ENCODE data around the gene SLC7A6.

The SLC7A6 gene

DNA sequence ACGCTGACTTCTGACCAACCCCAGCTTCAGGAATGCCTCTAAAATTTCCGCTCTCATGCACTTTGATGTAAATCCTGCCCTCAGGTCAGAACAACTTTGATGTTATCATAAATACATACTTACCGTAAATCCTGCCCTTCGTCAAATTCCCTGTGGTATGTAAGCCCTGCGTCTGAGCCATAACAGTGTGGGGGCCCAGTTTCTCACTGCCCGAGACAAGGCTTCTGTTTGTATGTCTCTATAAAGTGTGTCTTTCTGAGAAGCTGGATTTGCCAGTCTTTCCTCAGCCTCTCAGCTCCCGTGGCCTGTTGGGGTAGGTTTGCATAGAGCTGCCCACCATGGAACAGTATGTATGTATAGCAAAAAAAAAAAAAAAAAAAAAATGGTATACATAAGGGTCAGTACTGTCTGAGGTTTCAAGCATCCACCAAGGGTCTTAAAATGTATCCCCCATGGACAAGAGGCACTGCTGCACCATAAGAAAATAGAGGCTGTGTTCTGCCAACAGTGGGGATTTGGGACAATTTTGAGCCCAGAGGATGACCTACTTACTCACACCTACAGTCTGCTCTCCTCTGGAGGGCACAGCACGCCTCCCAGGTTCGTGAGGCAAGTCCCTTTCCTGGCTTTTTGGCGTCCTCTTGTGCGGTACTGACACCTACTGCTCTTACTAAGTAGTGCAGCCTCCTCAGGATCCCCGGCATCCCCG, 64.0 kb downstream of the SLC7A6 start:
- H3K36me3 ChIP-seq (ENCODE audit: insufficient read depth, low read length): no peaks in the 10 kb centered on the region; the same call in 1 of the 2 replicates
- H3K9me3 ChIP-seq (ENCODE audit: low read depth, low read length): no peaks in the 10 kb centered on the region
- TF ChIP-seq FOXP2 (optimal IDR thresholded peaks at IDR 0.05; ENCODE audit: control extremely low read depth, extremely low read length, insufficient read depth): no peak
- TF ChIP-seq EZH2 (IDR thresholded peaks at IDR 0.05): no peak
- no peak overlapping the region for H3K27ac ChIP-seq
- H3K4me3 ChIP-seq: no peak overlapping the region
- DNase-seq (ENCODE audit: low read depth, low spot score): no peak
- no peak overlapping the region for H3K9ac ChIP-seq (ENCODE audit: insufficient read length)

- H3K4me3 ChIP-seq: no peak overlapping the region
- H3K9ac ChIP-seq (ENCODE audit: insufficient read length): no peak overlapping the region
- DNase-seq (ENCODE audit: low read depth, low spot score): no peak
- TF ChIP-seq EZH2 (IDR thresholded peaks at IDR 0.05): no peak
- no peak for TF ChIP-seq POLR2AphosphoS5 (IDR thresholded peaks at IDR 0.05; ENCODE audit: borderline replicate concordance, low read depth, low read length)
- no peak for TF ChIP-seq FOXP2 (optimal IDR thresholded peaks at IDR 0.05; ENCODE audit: control extremely low read depth, extremely low read length, insufficient read depth)
- no peaks in the 10 kb centered on the region for H3K9me3 ChIP-seq (ENCODE audit: low read depth, low read length)
- H3K27ac ChIP-seq: no peak overlapping the region
- H3K36me3 ChIP-seq (ENCODE audit: insufficient read depth, low read length): no peaks in the 10 kb centered on the region; the same call in 1 of the 2 replicates
These were observed 64.6 kb downstream of the SLC7A6 start for GRCh38 chr16:68328860-68329390.

DNA sequence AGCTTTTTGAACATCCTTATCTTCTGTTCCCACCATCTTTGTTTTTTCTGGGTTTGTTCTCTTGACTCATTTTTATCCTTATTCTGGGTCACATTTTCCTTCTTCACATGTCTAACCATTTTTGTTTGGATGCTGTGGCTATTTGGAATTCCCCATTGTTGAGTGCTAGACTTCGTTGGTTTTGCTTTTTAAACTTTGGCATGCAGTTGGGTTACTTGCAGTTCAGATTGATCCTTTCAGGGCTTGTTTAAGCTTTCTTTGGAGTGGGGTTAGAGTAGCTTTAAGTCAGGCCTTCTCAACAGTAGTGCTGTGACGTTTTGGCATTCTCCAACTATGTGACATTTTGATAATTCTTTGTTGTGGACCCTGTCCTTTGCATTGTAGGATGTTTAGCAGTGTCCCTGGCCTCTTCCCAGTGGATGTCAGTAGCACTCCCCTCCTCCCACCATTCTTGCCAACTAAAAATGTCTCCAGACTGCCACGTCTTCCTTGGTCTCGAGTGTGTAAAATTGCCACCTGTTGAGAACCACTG, 67.6 kb downstream of the SLC7A6 start:
- H3K4me3 ChIP-seq: no peak overlapping the region
- TF ChIP-seq POLR2AphosphoS5 (IDR thresholded peaks at IDR 0.05; ENCODE audit: borderline replicate concordance, low read depth, low read length): no peak
- TF ChIP-seq EZH2 (IDR thresholded peaks at IDR 0.05): no peak
- TF ChIP-seq FOXP2 (optimal IDR thresholded peaks at IDR 0.05; ENCODE audit: control extremely low read depth, extremely low read length, insufficient read depth): no peak
- H3K36me3 ChIP-seq (ENCODE audit: insufficient read depth, low read length): no peaks in the 10 kb centered on the region
- no peak overlapping the region for H3K9ac ChIP-seq (ENCODE audit: insufficient read length)
- H3K27ac ChIP-seq: peak overlapping the region; percentile 62; the same call in 1 of the 2 replicates
- H3K9me3 ChIP-seq (ENCODE audit: low read depth, low read length): no peaks in the 10 kb centered on the region
- no peak for DNase-seq (ENCODE audit: low read depth, low spot score)

- Histone ChIP-seq H3K9ac (ENCODE audit: insufficient read length) (no peak overlapping the region), H3K9me3 (ENCODE audit: low read depth, low read length) (no peaks in the 10 kb centered on the region), H3K4me3 (no peak overlapping the region), H3K36me3 (ENCODE audit: insufficient read depth, low read length) (no peaks in the 10 kb centered on the region), H3K27ac (peak overlapping the region; percentile 62; the same call in 1 of the 2 replicates)
- DNase-seq (ENCODE audit: low read depth, low spot score): no peak
- TF ChIP-seq FOXP2 (optimal IDR thresholded peaks at IDR 0.05; ENCODE audit: control extremely low read depth, extremely low read length, insufficient read depth): no peak
- TF ChIP-seq POLR2AphosphoS5 (IDR thresholded peaks at IDR 0.05; ENCODE audit: borderline replicate concordance, low read depth, low read length): no peak
- TF ChIP-seq EZH2 (IDR thresholded peaks at IDR 0.05): no peak
These were observed 68.2 kb downstream of the SLC7A6 start for GRCh38 chr16:68332411-68333121.

DNA sequence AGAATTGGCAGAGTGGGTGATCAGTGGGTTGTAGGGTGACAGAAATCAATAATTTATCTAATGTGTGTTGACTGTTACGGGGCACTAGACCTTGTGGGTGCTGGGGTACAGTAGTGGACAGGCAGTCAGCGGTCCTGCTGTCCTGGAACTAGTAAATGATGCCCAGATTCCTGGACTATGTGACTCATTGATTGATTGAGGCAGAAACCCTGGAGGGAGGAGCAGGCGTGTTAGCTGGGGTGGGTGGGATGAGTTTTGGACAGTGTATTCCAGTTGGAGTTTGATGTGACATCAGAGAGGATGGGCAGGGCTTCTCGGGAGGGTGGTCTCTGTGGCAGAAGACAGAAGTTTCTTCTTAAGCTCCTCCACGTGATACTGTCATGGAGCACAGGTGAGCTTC, 70.8 kb downstream of the SLC7A6 start:
- Histone ChIP-seq H3K27ac (no peak overlapping the region), H3K36me3 (ENCODE audit: insufficient read depth, low read length) (no peaks in the 10 kb centered on the region; the same call in 1 of the 2 replicates), H3K9me3 (ENCODE audit: low read depth, low read length) (no peaks in the 10 kb centered on the region), H3K4me3 (no peak overlapping the region), H3K9ac (ENCODE audit: insufficient read length) (no peak overlapping the region)
- no peak for DNase-seq (ENCODE audit: low read depth, low spot score)
- TF ChIP-seq FOXP2 (optimal IDR thresholded peaks at IDR 0.05; ENCODE audit: control extremely low read depth, extremely low read length, insufficient read depth): no peak
- no peak for TF ChIP-seq POLR2AphosphoS5 (IDR thresholded peaks at IDR 0.05; ENCODE audit: borderline replicate concordance, low read depth, low read length)
- TF ChIP-seq EZH2 (IDR thresholded peaks at IDR 0.05): no peak

- Histone ChIP-seq H3K4me3 (no peak overlapping the region), H3K9me3 (ENCODE audit: low read depth, low read length) (no peaks in the 10 kb centered on the region), H3K36me3 (ENCODE audit: insufficient read depth, low read length) (no peaks in the 10 kb centered on the region; the same call in 1 of the 2 replicates), H3K9ac (ENCODE audit: insufficient read length) (no peak overlapping the region), H3K27ac (no peak overlapping the region)
- no peak for DNase-seq (ENCODE audit: low read depth, low spot score)
- TF ChIP-seq POLR2AphosphoS5 (IDR thresholded peaks at IDR 0.05; ENCODE audit: borderline replicate concordance, low read depth, low read length) (no peak), EZH2 (IDR thresholded peaks at IDR 0.05) (no peak), FOXP2 (optimal IDR thresholded peaks at IDR 0.05; ENCODE audit: control extremely low read depth, extremely low read length, insufficient read depth) (no peak)
These were observed 74.2 kb downstream of the SLC7A6 start for GRCh38 chr16:68338326-68339119.

GRCh38 chr16:68339214-68339613, 74.9 kb downstream of the SLC7A6 start:
- no peak for DNase-seq (ENCODE audit: low read depth, low spot score)
- H3K36me3 ChIP-seq (ENCODE audit: insufficient read depth, low read length): no peaks in the 10 kb centered on the region; the same call in 1 of the 2 replicates
- TF ChIP-seq EZH2 (IDR thresholded peaks at IDR 0.05) (no peak), POLR2AphosphoS5 (IDR thresholded peaks at IDR 0.05; ENCODE audit: borderline replicate concordance, low read depth, low read length) (no peak), FOXP2 (optimal IDR thresholded peaks at IDR 0.05; ENCODE audit: control extremely low read depth, extremely low read length, insufficient read depth) (no peak)
- no peak overlapping the region for H3K9ac ChIP-seq (ENCODE audit: insufficient read length)
- H3K4me3 ChIP-seq: no peak overlapping the region
- H3K9me3 ChIP-seq (ENCODE audit: low read depth, low read length): no peaks in the 10 kb centered on the region
- no peak overlapping the region for H3K27ac ChIP-seq
